Astrocyte of the hippocampus (primary cell): ENCODE results near the gene ITPR3.

ENCODE experiments used
- DNase-seq: peaks from one replicate; pipeline ENCODE4 v3.0.0; 2011; ENCODE audit warnings: low read depth, low spot score

The ITPR3 gene

DNA sequence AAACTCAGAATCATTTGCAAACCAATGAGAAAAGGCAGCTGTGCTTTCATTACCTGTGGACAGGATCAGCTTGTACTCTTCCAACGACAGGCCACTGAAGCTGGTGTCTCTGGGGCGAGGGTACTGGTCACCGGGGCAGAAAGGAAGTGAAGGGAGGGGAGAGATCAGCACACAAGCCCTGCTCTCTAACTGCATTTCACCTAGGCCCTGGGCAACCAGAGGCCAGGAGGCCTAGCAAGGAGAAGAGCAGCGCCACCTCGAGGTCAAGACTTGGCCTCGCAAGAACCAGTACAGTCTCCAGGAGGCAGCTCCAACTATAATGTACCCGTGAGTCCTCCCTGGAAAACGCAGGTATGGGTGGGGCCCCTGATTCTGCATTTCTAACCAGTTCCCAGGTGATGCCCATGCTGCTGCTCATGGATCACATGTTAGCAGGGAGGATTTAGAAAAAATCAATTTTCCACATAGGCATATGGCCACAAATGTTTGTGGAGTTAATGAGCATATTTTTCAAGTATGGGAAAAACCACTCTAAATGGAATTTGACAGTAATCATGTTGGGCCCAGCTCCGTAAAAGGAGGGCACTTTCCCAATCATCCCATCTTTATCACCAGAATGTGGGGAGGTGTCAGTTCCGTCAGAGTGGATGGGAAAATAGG, 79.4 kb downstream of the ITPR3 start:
- peak; percentile 88 for DNase-seq

- peak; percentile 74 for DNase-seq
These were observed 81.3 kb downstream of the ITPR3 start for GRCh38 chr6:33702345-33702977.

DNA sequence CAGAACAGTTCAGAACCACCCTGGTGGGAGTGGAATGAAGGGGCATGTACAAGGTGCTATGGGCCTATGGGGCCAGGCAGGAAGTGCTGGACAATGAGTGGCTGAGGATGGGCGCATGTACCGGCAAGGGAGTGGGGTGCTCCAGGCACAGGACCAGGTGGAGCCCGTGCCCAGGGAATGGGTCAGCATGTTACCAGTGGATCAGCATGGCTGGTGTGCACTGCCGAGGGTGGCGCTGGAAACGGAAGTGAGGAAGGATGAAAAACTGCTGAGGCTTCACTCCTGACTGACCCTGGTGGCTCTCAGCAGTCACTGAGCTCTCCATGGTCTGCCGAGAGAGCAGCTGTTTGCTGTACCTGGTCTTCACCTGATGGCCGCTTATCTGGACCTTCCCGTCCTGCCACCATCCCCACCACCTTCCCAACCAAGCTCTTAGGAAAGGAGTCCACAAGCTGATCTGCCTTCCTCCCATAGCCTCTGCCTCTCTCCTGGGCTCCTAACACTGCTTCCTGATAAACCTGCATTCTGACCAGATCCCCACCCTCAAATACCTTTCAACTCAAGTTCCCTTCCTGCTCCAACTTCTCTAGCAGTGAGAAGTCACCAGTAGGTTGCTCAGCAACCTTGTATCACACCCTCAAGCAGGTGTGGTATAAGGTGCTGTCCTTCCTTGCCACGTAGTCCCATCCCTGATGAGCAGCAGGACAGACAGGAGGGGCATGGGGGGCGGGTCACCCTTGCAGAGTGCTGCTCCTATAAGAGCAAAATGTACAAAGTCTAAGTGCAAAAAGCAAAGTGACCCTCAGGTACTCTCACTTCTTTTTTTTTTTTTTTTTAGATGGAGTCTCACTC, 83.3 kb downstream of the ITPR3 start:
- DNase-seq: no peak

DNA sequence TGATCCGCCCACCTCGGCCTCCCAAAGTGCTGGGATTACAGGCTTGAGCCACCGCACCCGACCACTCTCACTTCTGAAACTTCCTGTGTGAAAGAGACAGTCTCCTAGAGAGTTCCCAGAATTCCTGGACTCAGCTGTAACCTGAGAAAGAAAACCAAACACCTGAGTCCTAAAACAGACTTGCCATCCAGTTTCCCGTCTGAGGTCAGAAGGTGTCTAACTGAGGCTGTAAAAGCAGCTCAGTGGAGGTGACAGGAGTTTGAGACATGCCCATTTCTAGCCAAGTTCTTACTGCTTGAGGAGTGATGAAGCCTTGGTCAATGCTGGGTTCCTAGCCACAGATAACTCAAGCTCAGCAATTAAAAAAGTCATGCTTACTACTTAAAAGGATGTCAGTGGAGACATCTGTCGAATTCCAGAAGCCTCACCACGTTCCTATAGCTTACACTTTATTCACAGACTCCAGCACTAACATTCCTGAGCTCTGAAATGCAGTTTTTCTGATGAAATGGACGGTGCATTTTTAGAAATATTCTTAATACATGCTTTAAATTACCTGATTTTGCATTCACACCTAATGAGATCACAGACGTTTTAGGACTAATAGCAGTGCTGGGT, 84.3 kb downstream of the ITPR3 start:
- no peak for DNase-seq

- no peak for DNase-seq
These were observed 85.0 kb downstream of the ITPR3 start for GRCh38 chr6:33705955-33706725.

- no peak for DNase-seq
These were observed 86.6 kb downstream of the ITPR3 start for GRCh38 chr6:33707771-33708170.

DNA sequence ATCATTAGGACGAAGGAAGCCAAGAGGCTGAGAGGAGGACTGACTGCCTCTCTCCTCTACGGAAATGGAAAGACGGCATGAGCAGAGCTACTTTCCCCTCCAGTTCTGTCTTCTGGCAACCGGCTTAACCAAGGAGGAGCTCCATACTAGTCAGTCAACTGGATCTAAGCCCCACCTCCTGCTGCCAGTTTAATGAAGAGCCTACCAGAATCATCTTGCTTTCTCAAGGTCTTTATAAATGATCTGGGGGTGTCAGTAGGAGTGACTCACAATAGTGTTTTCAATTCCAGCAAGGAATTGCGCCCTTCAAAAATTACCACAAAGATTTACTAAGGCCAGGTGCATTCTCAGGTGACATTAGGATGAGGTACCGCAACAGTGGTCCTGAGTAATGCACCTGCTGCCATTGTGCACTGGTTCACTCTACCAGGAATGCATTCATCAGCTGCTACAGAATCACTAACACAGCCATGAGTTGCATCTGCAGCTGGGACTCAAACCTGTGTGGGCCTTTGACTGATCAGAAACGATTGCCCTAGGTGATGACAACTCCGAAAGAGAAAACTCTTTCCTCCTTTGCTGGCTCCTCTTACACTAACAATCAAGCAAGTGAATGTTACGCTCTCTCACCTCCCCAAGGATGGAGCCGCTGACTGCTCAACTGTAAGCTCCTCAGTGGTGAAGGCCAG, 87.5 kb downstream of the ITPR3 start:
- no peak for DNase-seq

DNA sequence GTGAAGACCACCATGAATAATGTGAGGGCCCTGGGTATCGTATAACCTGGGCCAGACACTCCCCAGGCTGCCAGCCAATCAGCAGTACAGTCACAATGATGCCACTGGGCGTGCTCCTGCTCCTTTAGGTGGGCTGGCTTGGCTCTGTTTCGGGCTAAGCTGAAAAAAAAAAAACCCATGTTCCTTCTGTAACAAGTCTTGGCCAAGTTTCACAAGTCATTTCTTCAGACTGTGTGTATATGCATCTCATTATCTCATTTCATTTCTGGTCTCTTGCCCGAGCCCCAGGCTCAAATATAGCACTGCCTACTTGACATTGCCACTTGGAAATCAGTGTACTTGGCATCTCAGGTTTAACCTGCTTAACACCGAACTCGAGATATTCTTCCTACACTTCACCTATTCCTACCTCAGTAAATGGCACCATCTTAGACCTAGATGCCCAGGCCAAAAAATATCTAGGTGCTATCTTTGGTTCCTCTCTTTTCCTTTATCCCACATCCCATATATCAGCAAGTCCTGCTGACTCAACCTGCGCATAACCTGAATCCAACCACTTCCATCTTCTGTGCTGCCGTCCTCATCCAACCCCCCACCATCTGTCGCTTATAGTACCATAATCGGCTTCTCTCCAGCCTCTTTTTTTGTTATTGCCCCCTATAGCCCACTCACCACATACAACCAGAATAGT, 88.6 kb downstream of the ITPR3 start:
- DNase-seq: no peak

DNA sequence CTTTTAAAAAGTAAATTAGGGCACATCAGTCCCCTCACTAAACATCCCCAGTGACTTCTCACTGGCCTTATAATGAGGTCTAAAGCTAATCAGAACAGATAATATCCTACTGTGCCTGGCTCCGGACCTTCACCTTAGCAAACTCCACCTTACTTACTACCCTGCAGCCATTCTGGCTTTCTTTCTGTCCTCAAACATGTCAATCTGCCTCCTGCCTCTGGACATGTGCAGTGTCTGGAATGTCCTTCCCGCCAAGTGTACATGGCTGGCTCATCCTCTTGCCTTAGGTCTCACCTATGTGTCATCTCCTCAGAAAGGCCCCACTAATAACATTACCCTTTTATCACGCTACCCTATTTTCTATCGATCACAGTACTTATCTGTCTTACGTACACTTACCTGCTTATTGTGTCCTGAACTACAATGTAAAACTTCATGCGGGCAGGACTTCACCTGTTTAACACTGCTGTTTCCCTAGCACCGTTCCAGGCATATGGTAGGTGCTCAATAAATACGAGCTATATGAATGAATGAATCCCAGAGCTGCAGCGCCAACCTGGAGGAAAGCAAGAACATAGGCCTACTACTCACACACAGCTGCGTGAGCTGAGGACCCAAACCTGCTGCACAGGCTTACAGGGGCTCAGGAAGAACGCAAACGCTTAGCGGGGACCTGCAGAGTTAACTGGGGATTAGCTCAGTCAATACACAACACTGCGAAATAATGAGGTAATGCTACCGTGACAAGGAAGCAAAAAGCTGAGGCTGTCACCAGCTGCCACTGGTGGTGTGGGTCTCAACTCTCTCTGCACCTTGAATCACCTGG, 89.4 kb downstream of the ITPR3 start:
- DNase-seq: peak; percentile 28

- DNase-seq: peak; percentile 98
These were observed 90.3 kb downstream of the ITPR3 start, which contains the start of gene UQCC2 for GRCh38 chr6:33711140-33712129. Gene UQCC2, minus strand, starts transcription at chr6:33711700. Its CDS starts 14 bp downstream, at chr6:33711686.

- no peak for DNase-seq
These were observed 91.8 kb downstream of the ITPR3 start for GRCh38 chr6:33712914-33713313.

GRCh38 chr6:33713786-33714185, 92.7 kb downstream of the ITPR3 start:
- DNase-seq: no peak

DNA sequence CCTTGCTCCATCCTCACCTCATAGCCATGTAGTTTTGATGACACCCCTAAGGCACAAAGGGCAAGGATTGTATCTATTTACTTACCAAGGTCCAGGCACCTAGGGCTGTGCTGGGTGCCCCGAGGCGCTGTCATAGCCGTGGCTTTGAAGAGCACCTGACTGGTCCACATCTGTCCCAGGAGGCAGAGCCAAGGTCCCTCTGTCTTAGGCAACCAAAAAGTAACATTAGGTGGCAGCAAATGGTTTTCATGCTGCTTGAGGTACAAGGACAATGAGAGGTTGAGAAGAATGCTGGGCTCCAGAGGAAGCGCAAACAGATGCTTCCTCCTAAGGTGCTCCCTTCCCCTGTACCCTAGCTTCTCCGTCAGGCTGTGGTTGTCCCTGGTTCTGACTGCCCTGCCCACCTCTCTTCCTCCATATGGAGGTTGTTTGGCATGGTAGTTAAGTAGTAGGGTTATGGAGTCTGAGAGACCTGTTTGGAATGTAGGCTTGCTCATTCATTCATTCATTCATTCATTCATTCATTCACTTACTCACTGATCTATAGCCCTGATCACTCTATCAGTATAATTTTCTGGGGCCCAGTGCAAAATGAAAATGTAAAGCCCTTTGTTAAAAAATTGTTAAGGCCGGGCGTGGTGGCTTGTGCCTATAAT, 93.4 kb downstream of the ITPR3 start:
- no peak for DNase-seq

DNA sequence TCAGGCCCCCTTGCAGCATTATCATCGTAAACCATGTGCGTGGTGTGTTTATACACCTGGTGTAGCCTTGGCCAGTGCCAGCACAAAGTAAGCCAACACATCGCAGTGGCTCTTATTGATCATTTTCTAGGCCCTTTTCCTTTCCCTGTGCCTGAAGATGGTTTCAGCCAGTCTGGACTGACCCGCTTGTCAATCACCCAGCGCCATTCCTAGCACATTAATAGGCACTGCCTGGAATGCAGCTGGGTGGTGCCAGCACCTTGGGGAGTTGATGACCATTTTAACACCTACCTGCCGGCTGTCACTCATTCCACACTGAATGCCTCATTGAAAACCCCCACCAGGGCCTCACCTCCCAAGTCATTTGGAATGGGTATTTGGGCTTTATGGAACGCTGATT, 95.3 kb downstream of the ITPR3 start:
- DNase-seq: no peak

GRCh38 chr6:33716890-33717632, 95.9 kb downstream of the ITPR3 start:
- DNase-seq: no peak

GRCh38 chr6:33717934-33718455, 96.9 kb downstream of the ITPR3 start:
- DNase-seq: no peak

DNA sequence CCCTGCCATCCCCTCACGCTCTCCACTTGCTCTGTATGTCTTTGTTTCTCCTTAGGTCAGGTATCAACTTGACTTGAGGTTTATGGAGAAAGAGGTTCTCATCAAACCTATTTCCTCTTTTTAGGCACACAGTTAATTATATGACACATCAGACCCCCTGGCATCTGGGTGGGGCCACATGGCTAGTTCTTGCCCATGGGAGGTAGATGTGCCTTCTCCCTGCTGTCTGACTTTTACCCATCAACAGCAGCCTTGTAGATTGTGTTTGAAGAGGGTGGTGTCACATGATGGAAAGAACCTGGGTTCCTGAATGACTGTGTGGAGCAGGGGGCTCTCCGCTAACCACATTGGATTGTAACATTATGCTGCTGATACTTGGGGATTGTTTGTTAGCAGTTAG, 97.6 kb downstream of the ITPR3 start:
- no peak for DNase-seq
